CD14-positive monocyte (primary cell): ENCODE data around the gene EPHA4. TPM values are rescaled to one million over a fixed set of nuclear protein-coding genes. Genes with fewer than 3 reads are reported as not detected.

ENCODE experiments used
- DNase-seq, 3 donors: peaks; one replicate each; pipeline ENCODE4 v3.0.0-alpha.2; 2011 to 2022
- H2AFZ ChIP-seq: 2 replicates; pipeline ENCODE4 v1.6.0; 2012; ENCODE audit warnings: mild to moderate bottlenecking, low read depth, low read length, inconsistent platforms; ENCODE audit not compliant: insufficient read depth, poor library complexity, severe bottlenecking
- H3K27ac ChIP-seq, 2 donors: 1 replicate in 1 of 2; 2 replicates in 1 of 2; pipeline ENCODE4 v1.5.1; 2012 to 2013; ENCODE audit warnings: low read length in 2 of 2, control low read depth in 1 of 2, inconsistent platforms in 1 of 2, low read depth in 1 of 2, mild to moderate bottlenecking in 1 of 2
- H3K27me3 ChIP-seq, 2 donors: one replicate each; pipeline versions ENCODE4 v1.6.0 to v1.6.1; 2011 to 2013; ENCODE audit warnings: low read length in 2 of 2; ENCODE audit not compliant: control insufficient read depth in 2 of 2, insufficient read depth in 2 of 2
- H3K36me3 ChIP-seq, 2 donors: replicated peaks in 1 of 2; 1 replicate in 1 of 2; 2 replicates in 1 of 2; pipeline versions ENCODE4 v1.5.1 to v1.6.1; 2012 to 2013; ENCODE audit warnings: low read length in 2 of 2, control low read depth in 1 of 2, inconsistent platforms in 1 of 2, mild to moderate bottlenecking in 1 of 2; ENCODE audit not compliant: insufficient read depth in 2 of 2, control insufficient read depth in 1 of 2
- H3K4me1 ChIP-seq, 2 donors: 1 replicate in 1 of 2; 2 replicates in 1 of 2; pipeline versions ENCODE4 v1.5.1 to v1.6.1; 2012 to 2013; ENCODE audit warnings: low read length in 2 of 2, control low read depth in 1 of 2, inconsistent platforms in 1 of 2, mild to moderate bottlenecking in 1 of 2, moderate library complexity in 1 of 2; ENCODE audit not compliant: insufficient read depth in 2 of 2, control insufficient read depth in 1 of 2
- H3K4me2 ChIP-seq: replicated peaks from 2 replicates; pipeline ENCODE3; 2012; ENCODE audit warnings: low read length, moderate library complexity, mild to moderate bottlenecking; ENCODE audit not compliant: poor library complexity, severe bottlenecking; ENCODE audit errors: extremely low read depth
- H3K4me3 ChIP-seq, 3 experiments: fragments of 200-600 bp in 1 of 3; sonication (generic) in 1 of 3; replicated peaks in 1 of 3; 1 replicate in 2 of 3; 2 replicates in 1 of 3; pipeline ENCODE4 v1.5.1; 2011 to 2013; ENCODE audit warnings: low read length in 3 of 3, mild to moderate bottlenecking in 3 of 3, control low read depth in 2 of 3, low read depth in 2 of 3, inconsistent platforms in 1 of 3, moderate library complexity in 1 of 3
- H3K79me2 ChIP-seq: 2 replicates; pipeline ENCODE4 v1.6.0; 2012; ENCODE audit warnings: mild to moderate bottlenecking, control low read depth, inconsistent platforms, low read length, moderate library complexity; ENCODE audit not compliant: insufficient read depth
- H3K9ac ChIP-seq: 2 replicates; pipeline ENCODE4 v1.6.0; 2017; ENCODE audit warnings: low read length, mild to moderate bottlenecking; ENCODE audit not compliant: insufficient read depth, poor library complexity, severe bottlenecking
- H3K9me3 ChIP-seq, 2 donors: replicated peaks in 1 of 2; 1 replicate in 1 of 2; 2 replicates in 1 of 2; pipeline versions ENCODE4 v1.5.1 to v1.6.1; 2012 to 2013; ENCODE audit warnings: low read length in 2 of 2, control low read depth in 1 of 2; ENCODE audit not compliant: control insufficient read depth in 1 of 2, insufficient read depth in 1 of 2
- H4K20me1 ChIP-seq: 2 replicates; pipeline ENCODE4 v1.6.0; 2012; ENCODE audit warnings: mild to moderate bottlenecking, low read length, control low read depth, moderate library complexity; ENCODE audit not compliant: insufficient read depth
- H3K27ac Mint-ChIP-seq, 7 donors: one replicate each; pipeline ENCODE4 v1.8.0; 2020; ENCODE audit warnings: mild to moderate bottlenecking in 7 of 7, mixed read lengths in 7 of 7, moderate library complexity in 6 of 7, inconsistent platforms in 2 of 7
- H3K27me3 Mint-ChIP-seq, 3 donors: one replicate each; pipeline ENCODE4 v1.8.0; 2021 to 2022; ENCODE audit warnings: low read depth in 3 of 3, mild to moderate bottlenecking in 3 of 3, mixed read lengths in 3 of 3, moderate library complexity in 3 of 3, inconsistent platforms in 1 of 3
- H3K36me3 Mint-ChIP-seq, 2 donors: one replicate each; pipeline ENCODE4 v1.8.0; 2020; ENCODE audit warnings: mixed read lengths in 2 of 2, inconsistent platforms in 1 of 2, mild to moderate bottlenecking in 1 of 2
- H3K4me1 Mint-ChIP-seq: one replicate; pipeline ENCODE4 v1.8.0; 2020; ENCODE audit warnings: mild to moderate bottlenecking, mixed read lengths
- H3K4me3 Mint-ChIP-seq, 2 donors: one replicate each; pipeline ENCODE4 v1.8.0; 2020; ENCODE audit warnings: mild to moderate bottlenecking in 2 of 2, mixed read lengths in 2 of 2, moderate library complexity in 1 of 2
- H3K9me3 Mint-ChIP-seq, 7 donors: one replicate each; pipeline ENCODE4 v1.8.0; 2020 to 2022; ENCODE audit warnings: mixed read lengths in 7 of 7, mild to moderate bottlenecking in 6 of 7, moderate library complexity in 6 of 7, inconsistent platforms in 2 of 7
- CTCF ChIP-seq: fragments of 200-600 bp; IDR thresholded peaks from one replicate; pipeline ENCODE4 v1.8.0; 2022; ENCODE audit warnings: antibody characterized with exemption, mild to moderate bottlenecking
- WGBS: methylation state at CpG from one replicate; pipeline ENCODE4 v1.1.5; 2013; ENCODE audit warnings: missing lambda C conversion rate; ENCODE audit not compliant: insufficient coverage; 5-methylcytosine and 5-hydroxymethylcytosine counted together
- intact Hi-C, 2 donors: fragments of 100-400 bp; cut with micrococcal nuclease; formaldehyde crosslinking; loops; one replicate each; pipeline versions ENCODE4 v1.15.0 to v1.15.1; 2023
- polyA plus RNA-seq, 3 donors: library from polyadenylated mRNA; depleted of rRNA in 1 of 3; unstranded in 2 of 3; stranded (reverse) in 1 of 3; fragments of 300-500 nt in 2 of 3; fragments of >200 nt in 1 of 3; fragmentation: Illumina TruSeq in 2 of 3; gene quantifications; 1 replicate in 2 of 3; 2 replicates in 1 of 3; pipeline ENCODE4 v1.2.3, GENCODE V29; 2012 to 2021

Gene EPHA4
- polyA plus RNA-seq, 3 donors: 0.15 to 0.31 TPM; not detected in 1

DNA sequence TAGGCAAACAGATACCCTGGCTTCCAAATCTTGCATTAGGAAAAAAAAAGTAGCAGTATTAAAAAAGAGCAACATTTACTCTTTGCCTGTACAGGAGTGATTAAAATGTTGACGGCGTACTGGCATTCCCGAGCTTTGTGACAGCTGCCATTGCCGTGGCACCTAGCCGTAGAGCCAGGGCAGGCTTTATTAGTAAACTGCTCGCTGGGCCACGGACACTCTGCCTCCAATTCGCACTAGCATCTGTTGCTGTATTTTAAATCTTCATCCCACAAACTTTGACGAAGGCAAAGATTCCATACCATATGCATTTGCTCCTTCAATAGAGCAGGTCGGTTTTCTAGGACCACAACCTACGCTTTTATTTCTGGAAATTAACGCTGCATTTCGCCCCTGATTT, 44.5 kb upstream of the EPHA4 start:
- WGBS: 90% methylated on average over 6 of the region's 13 CpGs
- H3K9me3 ChIP-seq: no peaks in the 10 kb centered on the region

GRCh38 chr2:221614274-221614673, 42.2 kb upstream of the EPHA4 start:
- Histone ChIP-seq H3K9me3 (no peaks in the 10 kb centered on the region), H3K36me3 (no peaks in the 10 kb centered on the region), H4K20me1 (no peaks in the 10 kb centered on the region), H3K27ac (no peak overlapping the region), H3K4me2 (no peak overlapping the region), H3K27me3 (no peaks in the 10 kb centered on the region), H2AFZ (no peak overlapping the region), H3K9ac (no peak overlapping the region), H3K79me2 (no peaks in the 10 kb centered on the region), H3K4me3 (no peak overlapping the region), H3K4me1 (no peaks in the 10 kb centered on the region)
- Mint-ChIP-seq H3K27ac (peak overlapping the region in 1 of 7 donors; percentile 13), H3K36me3 (no peaks in the 10 kb centered on the region), H3K27me3 (peaks cover 0 to 3% (median 0%) of the 10 kb centered on the region in 3 donors), H3K4me3 (no peak overlapping the region), H3K4me1 (no peaks in the 10 kb centered on the region), H3K9me3 (peaks cover 0 to 6% (median 2%) of the 10 kb centered on the region in 7 donors)
- intact Hi-C loops: no loop called here
- WGBS: 63% methylated on average over 6 of the region's 6 CpGs
- no peak for DNase-seq
- no peak for TF ChIP-seq CTCF

More for the DNA sequence above, 44.5 kb upstream of the EPHA4 start:
- Histone ChIP-seq H3K36me3 (no peaks in the 10 kb centered on the region), H4K20me1 (no peaks in the 10 kb centered on the region), H3K4me2 (no peak overlapping the region), H3K79me2 (no peaks in the 10 kb centered on the region), H3K4me1 (no peaks in the 10 kb centered on the region), H3K27ac (no peak overlapping the region), H3K9ac (no peak overlapping the region), H3K27me3 (no peaks in the 10 kb centered on the region), H3K4me3 (no peak overlapping the region), H2AFZ (no peak overlapping the region)
- Mint-ChIP-seq H3K36me3 (no peaks in the 10 kb centered on the region), H3K27me3 (peaks cover 0 to 2% (median 0%) of the 10 kb centered on the region in 3 donors), H3K4me3 (no peak overlapping the region), H3K9me3 (peaks cover 0 to 5% (median 2%) of the 10 kb centered on the region in 7 donors), H3K4me1 (no peaks in the 10 kb centered on the region), H3K27ac (no peak overlapping the region)
- DNase-seq: no peak
- intact Hi-C loops: no loop called here
- no peak for TF ChIP-seq CTCF
